Stimulated activated CD4-positive, alpha-beta T cell treated with anti-CD3 and anti-CD28 coated beads, Interleukin-4, amount 100 ng/mL, for 4 hours (primary cell): Measurements from ENCODE around the gene CTNNBL1.
"Not testable (repeated sequence)": the region's sequence is repeated elsewhere in the genome, so short reads cannot be mapped to it uniquely, and the experiment has no call there.

Source experiments
- DNase-seq, 2 experiments: peaks; one replicate each; pipeline ENCODE4 v3.0.0-alpha.2; 2020

Gene CTNNBL1

DNA sequence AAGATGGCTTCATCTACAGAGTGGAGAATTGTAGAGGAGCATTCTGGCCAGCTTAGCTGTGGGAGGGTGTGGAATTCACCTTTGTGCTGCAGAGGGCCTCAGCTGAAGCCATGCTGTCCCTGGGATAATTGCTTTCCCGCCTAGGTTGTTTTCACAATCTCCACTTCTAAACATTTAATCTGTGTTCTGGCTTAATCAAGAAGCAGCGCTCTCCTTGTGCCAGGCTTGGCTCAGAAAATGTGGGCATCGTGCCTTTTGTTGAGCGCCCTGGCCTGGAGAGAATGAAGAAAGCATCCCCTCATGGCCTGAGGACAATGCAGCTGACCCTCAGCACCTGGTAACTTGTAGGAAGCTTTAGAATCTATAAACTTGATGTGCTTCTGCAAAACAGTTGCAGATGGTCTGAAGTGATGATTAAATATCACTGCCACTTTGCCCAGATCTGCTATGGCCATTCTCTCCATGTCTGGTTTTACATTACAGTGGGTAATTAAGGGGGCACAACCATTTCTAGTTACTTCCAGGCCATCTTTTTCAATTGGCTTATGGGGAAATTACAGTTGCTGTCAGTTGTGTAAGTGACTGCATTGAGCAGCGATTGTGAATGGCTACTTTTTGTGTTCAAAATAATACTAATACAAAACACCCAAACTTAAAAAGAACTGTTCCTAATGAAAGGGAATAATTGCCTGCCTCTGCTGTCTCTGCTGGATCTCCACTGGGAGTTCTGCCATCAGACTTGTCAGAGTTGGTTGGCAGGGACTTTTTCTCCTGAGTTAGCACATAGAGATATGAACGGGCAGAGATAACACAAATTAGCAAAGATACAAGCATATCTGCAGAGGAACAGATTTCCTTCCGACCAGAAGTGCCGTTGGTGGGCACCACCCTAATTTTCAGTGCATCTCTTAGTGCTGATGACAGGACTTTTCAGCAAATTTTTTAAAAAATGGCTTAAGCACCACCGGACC is 18.4 kb downstream of the CTNNBL1 start:
- DNase-seq = no peak

DNA sequence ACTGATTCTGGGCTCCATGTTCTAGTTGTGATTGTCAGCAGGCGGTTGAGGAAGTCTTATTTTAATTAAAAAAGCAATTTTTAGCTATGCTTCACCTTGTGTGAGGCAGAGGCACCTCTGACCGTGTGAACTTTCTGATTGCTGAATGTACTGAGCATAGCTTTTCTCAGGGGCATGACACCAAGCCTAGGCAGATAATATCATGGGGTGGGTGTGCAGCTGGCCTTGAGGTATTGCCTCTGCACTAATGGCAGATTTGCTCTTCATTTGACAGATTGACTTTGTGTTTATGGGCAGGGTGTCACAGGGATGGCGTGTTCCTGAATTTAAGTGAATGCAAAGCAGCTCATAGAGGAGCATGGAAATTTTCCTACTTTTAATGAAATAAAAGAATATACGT is 19.6 kb downstream of the CTNNBL1 start:
- DNase-seq = no peak

DNA sequence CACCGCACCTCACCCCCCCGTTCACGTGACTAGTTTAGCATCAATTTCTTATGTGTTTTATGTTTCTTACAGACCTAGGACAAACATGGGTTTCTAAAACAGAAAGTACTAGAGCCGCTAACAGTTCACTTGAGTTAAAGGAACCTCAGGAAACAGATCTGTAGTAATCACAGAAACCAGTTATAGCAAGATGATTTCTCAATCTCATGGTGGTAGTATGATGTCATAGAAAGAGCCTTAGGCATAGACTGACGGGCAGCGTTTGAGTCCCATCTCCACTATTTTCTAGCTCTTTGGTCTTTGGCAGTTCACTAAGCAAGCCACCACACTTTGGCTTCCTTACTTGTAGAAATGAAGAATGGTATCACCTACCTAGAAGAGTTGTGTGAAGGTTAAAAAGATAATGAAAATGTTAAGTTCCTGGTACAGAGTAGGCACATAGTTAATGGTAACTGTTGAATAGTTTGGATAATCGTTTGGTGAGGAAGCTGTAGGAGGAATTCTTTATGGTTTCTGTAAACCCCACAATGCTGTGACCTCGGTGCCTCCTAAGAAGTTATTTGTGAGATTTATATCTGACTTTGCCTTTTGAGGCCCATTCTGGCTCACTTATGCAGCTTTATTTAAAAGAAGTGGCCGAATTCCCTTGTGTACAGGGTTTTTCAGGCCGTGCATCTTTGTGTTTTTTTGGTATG is 21.3 kb downstream of the CTNNBL1 start:
- DNase-seq = no peak

DNA sequence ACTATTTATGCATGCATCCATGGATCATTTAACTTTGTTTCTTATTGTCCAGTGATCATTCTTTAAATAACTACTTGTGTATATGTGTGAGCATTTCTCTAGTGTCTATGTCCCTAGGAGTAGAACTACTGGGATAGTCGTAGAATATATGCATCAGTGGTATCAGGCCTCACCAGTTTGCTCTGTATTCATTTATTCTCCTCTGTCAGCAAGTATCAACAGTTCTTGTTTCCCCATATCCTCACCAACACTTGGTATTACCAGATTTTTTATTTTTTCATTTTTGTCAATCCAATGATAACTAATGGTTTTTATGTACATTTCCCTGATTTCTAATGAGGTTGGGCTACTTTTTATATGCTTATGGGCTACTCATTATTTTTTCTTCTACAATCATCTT is 27.9 kb downstream of the CTNNBL1 start:
- no peak for DNase-seq

DNA sequence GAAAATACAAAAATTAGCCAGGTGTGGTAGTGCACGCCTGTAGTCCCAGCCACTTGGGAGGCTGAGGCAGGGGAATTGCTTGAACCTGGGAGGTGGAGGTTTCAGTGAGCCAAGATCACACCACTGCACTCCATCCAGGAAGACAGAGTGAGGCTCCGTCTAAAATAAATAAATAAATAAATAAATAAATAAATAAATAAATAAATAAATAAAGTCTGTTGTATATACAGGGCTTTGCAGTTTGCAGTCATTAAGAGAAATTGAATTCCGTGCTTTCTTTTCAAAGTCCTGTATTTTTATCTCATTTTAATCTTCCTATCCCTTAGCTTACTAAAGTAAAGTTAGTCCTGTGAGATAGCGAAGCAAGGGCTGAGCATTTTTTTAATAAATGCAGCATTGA is 28.5 kb downstream of the CTNNBL1 start:
- not testable (repeated sequence) for DNase-seq

DNA sequence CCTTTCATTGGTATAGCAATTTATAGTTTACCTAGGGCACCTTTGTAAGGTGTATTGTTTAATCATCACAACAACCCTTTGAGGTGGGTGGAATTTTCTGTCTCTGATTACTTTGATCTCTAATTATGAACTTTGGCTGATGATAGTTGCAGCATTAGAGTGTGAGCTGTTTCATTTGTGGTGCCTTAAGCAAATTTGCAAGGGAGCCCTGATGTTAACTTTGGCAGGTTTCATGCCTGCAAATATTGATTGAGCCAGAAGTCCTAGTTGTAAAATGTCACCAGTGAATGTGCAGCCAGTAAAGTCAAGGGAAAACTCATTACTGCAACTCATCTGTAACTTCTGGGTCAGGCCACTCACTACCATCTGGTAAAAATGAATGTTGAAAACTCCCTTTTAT is 29.8 kb downstream of the CTNNBL1 start:
- no peak for DNase-seq

DNA sequence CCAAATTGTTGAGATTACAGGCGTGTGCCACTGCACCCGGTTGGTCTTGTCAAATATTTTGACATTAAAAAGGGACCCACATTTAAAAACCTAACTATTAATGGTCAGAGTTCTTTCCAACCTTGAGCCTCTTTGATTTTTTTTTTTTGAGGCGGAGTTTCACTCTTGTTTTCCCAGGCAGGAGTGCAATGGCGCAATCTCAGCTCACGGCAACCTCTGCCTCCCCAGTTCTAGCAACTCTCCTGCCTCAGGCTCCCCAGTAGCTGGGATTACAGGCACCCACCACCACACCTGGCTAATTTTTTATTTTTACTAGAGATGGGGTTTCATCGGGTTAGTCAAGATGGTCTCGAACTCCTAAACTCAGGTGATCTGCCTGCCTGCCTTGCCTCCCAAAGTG is 31.3 kb downstream of the CTNNBL1 start:
- DNase-seq = no peak

DNA sequence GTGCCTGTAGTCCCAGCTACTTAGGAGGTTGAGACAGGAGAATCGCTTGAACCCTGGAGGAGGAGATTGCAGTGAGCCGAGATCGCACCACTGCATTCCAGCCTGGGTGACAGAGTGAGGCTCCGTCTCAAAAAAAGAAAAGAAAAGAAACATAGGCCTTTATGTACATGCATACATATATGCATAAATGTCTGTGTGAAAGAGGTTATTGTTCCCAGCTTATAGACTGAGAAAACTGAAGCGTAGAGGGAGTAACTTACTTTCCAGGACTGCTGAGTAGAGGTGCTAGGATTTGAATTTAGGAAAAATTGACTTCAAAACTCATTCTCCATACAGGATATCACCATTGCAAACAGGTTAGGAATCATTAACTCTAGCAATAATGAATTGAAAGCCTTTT is 32.0 kb downstream of the CTNNBL1 start:
- no peak for DNase-seq

DNA sequence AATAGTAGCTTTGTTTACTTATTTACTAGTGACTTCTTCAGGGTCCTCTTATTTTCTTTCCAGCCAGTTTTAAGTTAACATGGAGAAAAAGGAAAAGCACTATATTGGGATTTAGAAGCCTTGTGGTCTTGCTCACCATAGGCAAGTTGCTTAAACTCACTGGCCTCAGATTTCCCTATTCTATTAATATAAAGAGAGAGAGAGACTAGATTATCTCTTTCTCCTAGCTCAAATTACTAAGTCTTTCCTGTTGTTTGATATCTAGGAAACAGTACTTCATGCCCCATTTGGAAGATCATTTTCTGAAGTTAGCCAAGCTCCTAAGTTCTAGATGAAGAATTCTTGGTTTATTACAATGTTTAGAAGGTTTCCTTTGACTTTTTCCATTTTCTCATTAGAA is 32.5 kb downstream of the CTNNBL1 start:
- no peak for DNase-seq

DNA sequence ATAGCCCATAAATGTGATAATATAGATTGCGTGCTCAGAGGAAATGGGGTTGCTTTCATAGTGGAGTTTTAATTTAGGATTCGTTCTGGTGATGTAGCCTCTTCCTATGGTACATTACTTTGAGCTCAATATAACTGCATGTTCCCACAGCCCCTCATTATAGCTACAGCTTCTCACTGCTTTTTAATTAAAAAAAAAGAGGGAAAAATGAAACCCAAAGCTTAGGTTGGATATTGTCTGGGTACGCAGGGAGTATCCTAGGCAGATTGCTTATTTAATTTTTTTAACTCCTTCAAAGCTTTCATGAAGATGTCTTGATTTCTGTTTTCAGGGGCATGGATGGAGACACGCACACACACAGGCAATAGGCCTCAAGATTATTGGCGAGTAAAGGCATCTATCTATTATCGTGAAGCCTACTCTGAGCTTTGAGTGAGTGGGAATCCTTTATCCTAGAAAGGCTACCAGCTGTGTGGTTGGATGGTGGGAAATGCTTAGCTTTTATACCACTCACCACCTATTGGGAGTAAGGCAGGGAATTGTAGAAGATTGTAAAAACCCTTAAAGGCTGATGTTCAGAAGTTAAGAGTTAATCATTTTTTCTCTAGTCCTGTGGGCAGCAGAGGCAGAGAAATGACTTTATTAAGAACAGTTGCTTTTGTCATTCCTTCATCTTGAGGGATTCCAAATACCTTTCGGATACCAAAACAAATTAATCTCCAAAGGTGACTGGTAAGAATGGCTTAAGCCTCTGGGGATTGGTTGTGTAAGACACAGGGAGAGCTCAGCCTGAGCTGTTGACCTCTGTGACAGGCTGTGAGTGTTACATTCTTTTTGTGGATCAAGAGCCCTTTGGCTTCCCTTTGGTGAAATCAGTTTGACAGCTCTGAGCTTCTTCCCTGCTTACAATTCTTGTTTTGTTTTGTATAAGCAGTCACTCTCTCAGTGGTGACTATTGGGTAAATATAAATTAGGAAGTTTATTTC is 33.4 kb downstream of the CTNNBL1 start:
- DNase-seq = no peak

DNA sequence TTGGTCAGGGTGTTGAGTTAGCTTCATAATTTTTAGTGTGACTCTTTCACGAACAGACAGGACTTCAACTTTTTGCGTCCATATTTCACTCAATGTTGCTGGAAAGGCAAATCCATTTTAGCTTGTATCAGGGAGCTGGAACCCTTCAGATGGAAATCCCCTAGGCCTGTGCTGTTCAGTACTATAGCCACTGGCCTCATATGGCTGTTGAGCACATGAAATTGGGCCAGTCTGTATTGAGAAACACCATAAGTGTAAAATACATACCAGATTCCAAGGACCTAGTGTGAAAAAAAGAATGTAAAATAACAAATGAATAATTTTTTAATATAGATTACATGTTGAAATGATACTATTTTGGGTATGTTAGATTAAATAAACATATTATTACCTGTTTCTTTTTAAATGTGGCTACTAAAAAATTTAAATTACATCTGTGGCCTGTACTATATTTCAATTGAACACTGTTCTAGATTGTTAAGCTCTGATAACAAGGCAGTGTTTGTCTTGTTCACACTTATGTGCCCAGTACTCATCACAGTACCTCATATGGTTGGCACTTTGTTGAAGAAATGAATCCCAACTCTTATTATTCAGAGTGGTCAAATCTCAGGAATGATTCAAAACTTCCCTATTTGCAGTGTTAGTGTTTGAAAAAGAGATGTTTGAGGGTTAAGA is 34.3 kb downstream of the CTNNBL1 start:
- no peak for DNase-seq

DNA sequence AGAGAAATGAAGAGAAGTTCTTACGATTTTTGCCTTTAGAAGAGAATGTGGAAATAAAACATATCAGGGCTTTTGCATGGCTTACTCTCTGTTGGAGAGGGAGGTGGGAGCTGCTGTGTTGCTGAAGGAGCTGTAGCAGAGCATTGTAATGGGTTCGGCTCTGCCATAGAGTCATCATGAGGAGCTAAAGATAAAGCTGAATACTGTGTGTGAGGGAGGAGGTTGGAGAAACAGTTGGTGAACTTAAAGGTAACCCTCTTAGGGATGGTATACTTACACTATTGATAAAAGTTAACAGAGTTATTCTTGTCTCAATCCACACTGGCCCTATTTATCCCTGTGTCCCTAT is 34.8 kb downstream of the CTNNBL1 start:
- no peak for DNase-seq

DNA sequence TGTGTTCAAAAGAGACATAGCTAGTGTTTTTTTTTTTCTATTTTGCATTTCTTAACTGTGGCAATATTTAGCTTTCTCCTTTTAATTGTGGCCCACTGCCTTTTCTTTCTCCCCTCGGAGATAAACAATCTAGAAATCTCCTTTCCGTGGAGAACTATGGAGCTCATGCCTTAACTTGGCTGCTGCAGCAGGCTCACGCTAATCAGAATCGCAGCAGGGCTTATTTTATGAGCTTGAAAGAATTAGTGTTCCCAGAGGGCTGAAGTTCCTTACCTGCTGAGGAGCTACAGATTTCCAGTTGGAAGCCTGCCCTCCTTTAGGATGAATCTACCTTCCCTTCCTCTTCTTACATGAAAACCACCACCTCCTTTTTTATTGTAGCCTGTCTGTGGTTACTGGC is 35.6 kb downstream of the CTNNBL1 start:
- no peak for DNase-seq

DNA sequence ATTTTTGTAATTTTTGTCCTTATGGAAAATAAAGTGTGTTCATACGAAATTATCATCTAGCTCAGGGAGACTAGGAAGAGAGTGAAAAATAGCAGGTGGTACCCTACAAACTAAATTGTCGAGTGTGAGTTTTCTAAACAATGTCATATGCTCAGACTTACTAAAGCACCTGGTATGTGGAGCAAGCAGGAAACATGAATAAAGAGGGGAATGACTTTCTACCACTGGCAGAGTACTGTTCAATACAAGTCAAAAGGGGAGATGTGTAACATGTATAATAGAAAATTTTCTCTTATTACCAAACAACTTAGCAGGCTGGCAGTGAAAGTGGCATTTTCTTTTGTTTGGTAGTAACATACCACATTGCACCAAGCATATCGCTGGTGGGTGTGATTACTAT is 36.1 kb downstream of the CTNNBL1 start:
- no peak for DNase-seq

DNA sequence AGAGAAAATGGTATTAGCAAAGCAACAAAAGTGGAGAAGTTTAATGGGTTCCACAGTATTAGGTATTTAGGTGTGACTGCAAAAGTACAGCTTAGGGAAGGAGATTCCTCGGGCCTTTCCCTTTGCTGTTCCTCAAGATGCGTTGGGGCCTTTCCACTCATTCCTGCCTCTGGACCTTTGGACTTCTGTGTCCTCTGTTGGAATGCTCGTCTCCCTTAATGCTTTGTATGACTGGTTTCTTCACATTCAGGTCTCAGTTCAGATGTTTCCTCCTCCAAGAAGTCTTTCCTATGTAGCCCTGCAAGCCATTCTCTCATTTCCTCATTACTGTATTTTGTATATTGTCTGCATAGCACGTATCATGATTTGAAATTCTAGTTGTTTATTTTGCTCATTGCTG is 39.6 kb downstream of the CTNNBL1 start:
- DNase-seq = no peak

DNA sequence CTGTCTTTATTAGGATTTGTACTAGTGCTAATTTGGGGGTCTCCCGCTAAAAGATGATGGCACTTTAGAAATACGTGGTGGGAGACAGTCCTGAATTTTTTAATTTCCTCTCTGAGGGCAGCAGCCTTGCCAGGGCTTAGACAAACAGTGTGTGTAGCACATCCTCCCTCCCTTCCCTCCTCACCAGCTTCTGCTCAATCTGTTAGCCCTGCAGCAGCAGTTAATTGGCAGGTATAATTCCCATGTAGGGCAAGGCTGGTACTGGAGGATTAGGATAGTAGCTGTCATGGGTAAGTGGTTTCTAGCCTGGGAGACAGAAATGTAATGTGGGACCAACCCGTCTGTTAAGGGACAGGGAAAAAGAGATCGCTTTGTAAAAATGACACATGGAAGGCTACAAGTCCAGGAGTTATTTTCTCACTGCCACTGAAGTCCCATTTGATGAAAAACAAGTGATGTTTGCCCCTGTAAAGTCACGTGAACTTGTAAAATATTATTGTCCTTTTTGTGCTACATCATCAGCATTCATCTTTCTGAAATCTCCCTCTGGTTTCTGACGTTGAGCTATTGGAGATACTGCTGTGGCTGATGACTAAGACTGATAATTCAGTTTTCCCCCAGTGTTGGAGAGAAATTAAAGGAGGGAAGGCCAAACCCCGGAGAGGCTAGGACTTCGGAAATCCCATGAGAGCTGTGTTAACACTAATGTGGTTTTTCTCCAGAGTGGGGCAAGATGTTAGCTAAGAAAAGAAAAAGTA is 40.6 kb downstream of the CTNNBL1 start:
- no peak for DNase-seq

DNA sequence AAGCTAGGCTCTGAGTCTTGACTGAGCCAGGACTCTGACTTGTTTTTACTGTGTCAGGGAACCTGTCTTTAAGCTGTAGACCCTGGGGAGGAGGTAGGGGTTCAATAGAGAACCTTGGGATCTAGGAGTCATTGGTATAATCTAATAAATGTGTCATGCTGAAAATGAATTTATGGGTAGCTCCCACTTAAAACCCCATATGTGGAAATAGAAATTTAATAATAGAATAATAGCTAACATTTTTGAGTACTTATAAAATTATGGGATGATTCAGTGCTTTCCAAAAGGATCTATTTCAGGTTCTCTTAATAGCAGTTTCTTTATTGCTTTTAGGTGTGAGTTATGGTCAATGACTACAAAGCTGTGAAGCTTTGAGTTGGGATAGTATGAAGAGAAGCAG is 41.7 kb downstream of the CTNNBL1 start:
- no peak for DNase-seq

DNA sequence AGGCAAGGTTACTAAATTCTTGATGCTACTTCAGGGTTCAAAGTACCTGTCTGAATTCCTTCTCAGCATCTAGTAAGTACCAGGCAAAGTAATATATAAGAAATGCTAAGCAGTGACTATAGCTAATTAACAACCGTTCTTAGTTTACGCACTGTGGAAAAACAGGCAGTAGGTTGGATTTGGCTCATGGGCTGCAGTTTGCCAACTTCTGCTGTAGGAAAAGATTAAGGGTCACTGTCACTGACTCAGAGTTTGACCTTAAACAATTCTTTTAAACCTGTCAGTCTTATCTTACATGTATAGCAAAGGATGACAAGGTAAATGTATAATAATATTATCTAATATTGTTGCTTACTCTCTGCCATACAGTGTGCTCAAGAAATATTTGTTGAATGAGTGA is 42.3 kb downstream of the CTNNBL1 start:
- no peak for DNase-seq

DNA sequence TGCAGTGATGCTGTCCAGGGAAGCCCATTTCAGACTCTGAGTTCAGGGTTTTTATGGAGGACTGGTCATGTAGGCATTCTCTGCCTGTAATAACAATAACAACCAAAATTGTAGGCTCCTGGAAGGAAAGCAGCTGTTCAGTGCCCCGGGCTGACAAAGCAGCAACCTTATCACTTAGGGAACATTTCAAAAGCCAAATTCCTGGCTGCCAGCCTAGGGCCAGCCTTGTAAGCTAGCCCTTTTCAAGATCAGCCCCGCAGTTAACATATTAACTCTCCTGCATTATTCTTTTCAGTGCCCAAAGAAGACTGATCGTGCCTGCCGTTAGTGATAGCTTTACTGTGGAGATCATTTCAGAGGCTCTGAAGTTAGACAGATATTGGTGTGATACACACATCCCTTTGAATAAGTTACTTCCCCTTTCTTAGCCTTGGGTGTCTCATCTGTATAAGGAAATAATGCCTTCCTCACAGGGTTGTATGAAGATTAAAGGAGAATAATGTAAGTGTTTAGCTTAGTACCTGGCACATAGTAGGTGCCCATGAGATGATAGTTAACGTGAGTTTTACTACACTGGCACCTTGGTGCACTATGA is 44.1 kb downstream of the CTNNBL1 start:
- no peak for DNase-seq

DNA sequence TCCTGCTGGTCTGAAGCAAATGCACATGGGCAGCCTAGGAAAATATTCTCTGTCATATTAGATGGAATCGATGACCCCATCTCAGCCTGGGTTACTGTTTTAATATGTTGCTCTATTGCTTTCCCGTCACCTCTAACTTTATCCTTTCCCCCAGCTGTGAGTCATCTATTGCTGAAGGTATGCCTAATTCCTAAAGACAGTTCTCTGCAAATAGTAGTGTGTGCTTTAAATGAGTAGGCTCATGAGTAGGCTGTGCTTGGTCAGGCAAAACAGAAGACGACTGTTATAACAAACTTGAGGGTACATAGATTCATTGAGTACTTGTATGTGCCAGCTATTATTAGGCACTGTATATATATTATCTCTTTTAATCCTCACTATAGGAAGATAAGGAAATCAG is 47.2 kb downstream of the CTNNBL1 start:
- no peak for DNase-seq

DNA sequence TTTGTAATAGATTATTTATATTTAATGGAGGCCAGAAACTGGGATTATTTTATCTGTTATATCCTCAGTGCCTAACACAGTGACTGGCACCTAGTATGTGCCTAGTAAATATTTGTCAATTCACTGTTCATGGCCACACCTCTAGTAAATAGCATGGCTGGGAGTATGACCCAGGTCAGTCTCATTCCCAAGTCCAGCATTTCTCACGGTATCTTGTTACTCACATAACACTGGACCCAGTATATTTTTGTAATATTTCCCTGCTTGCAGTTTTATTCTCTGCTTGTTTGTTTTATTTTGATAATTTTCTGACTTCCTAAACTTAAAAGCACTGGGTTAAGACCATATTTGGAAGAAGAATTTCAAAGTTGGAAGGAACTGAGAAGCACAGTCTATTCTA is 47.7 kb downstream of the CTNNBL1 start:
- no peak for DNase-seq
